T-helper 2 cell treated with Interferon-gamma antibody and Interleukin-4, amounts not matched to agents 100 ng/mL and 5 ng/mL, for 36 hours (primary cell): ENCODE data around the gene TP53. TPM values are rescaled to one million over a fixed set of nuclear protein-coding genes. Genes with fewer than 3 reads are reported as not detected.
"Not testable (repeated sequence)": the region's sequence is repeated elsewhere in the genome, so short reads cannot be mapped to it uniquely, and the experiment has no call there.

ENCODE experiments used
- intact Hi-C: fragments of 100-400 bp; cut with micrococcal nuclease; formaldehyde crosslinking; loops from one replicate; pipeline ENCODE4 v1.15.1; 2023
- total RNA-seq: library from RNA; stranded (reverse); gene quantifications from 2 replicates; pipeline ENCODE4 v1.2.3, GENCODE V29; 2022

Gene TP53
- total RNA-seq, 1 donor from 2014 or later: 207 TPM

- intact Hi-C loops: no loop called here
Observed at GRCh38 chr17:7634384-7634783, 52.9 kb downstream of the TP53 start.

- intact Hi-C loops: no loop called here
Observed at GRCh38 chr17:7633093-7633492, 54.2 kb downstream of the TP53 start.

GRCh38 chr17:7632492-7632894 is 54.8 kb downstream of the TP53 start:
- intact Hi-C loops: loop anchor here (1.0 kb wide), 1 partner anchor 56 kb away; the partner anchor contains the start of gene WRAP53

GRCh38 chr17:7631398-7632380 is 55.6 kb downstream of the TP53 start:
- intact Hi-C loops: loop anchor here (1.0 kb wide), 1 partner anchor 57 kb away; the partner anchor contains the start of gene WRAP53

- intact Hi-C loops: no loop called here
Observed at GRCh38 chr17:7629939-7630571, 57.2 kb downstream of the TP53 start, which contains the start of gene SHBG. TSS of gene SHBG (plus strand) at chr17:7630135. CDS start at chr17:7630173, 38 bp downstream.

GRCh38 chr17:7627250-7628121 is 59.8 kb downstream of the TP53 start, which contains the start of gene SAT2:
TSS of gene SAT2 (minus strand) at chr17:7627821. CDS start at chr17:7627635, 186 bp downstream.
- intact Hi-C loops: no loop called here

GRCh38 chr17:7626956-7627249 is 60.4 kb downstream of the TP53 start:
- intact Hi-C loops: no loop called here

- intact Hi-C loops: no loop called here
Observed at GRCh38 chr17:7626307-7626706, 61.0 kb downstream of the TP53 start.

GRCh38 chr17:7625749-7626148 is 61.5 kb downstream of the TP53 start:
- intact Hi-C loops: not testable (repeated sequence)

GRCh38 chr17:7623661-7624060 is 63.6 kb downstream of the TP53 start:
- intact Hi-C loops: no loop called here

GRCh38 chr17:7620835-7621234 is 66.5 kb downstream of the TP53 start:
- intact Hi-C loops: no loop called here

- intact Hi-C loops: loop anchor here (10.0 kb wide), 1 partner anchor 216 kb away; the partner anchor contains the start of gene KDM6B
Observed at GRCh38 chr17:7618608-7619007, 68.7 kb downstream of the TP53 start.

Other genes with a start within 250 kb of the TP53 start
- gene FGF11, start 248.0 kb downstream of the TP53 start, total RNA-seq: 5.6 and 5.8 TPM in 2 replicates
- gene CHRNB1, start 242.4 kb downstream of the TP53 start, total RNA-seq: 11.0 and 11.4 TPM in 2 replicates
- 21.6 and 22.3 TPM in 2 replicates for gene ZBTB4, start 207.9 kb downstream of the TP53 start, total RNA-seq
- not detected in 2 replicates for gene SLC35G6, start 206.0 kb downstream of the TP53 start, total RNA-seq
- gene POLR2A, start 203.1 kb downstream of the TP53 start, total RNA-seq: 192 and 200 TPM in 2 replicates
- 66.6 and 67.0 TPM in 2 replicates for gene TNFSF12, start 138.4 kb downstream of the TP53 start, total RNA-seq
- 3.2 TPM in 2 replicates for gene TNFSF13, start 128.7 kb downstream of the TP53 start, total RNA-seq
- gene SENP3, start 125.6 kb downstream of the TP53 start, total RNA-seq: 50.9 and 55.3 TPM in 2 replicates
- gene CD68, start 107.9 kb downstream of the TP53 start, total RNA-seq: 8.3 and 9.4 TPM in 2 replicates
- 79.6 and 79.9 TPM in 2 replicates for gene MPDU1, start 103.6 kb downstream of the TP53 start, total RNA-seq
- 0.25 and 0.50 TPM in 2 replicates for gene SOX15, start 97.4 kb downstream of the TP53 start, total RNA-seq
- 30.3 and 31.7 TPM in 2 replicates for gene FXR2, start 72.6 kb downstream of the TP53 start, total RNA-seq
- 17.8 and 18.2 TPM in 2 replicates for gene SAT2, start 59.7 kb downstream of the TP53 start, total RNA-seq
- gene SHBG, start 57.4 kb downstream of the TP53 start, total RNA-seq: not detected in 2 replicates
- gene ATP1B2, start 36.6 kb downstream of the TP53 start, total RNA-seq: 0.16 and 0.25 TPM in 2 replicates
- 25.9 and 28.9 TPM in 2 replicates for gene WRAP53, start 987 bp upstream of the TP53 start, total RNA-seq
- gene EFNB3, start 17.7 kb upstream of the TP53 start, total RNA-seq: 0.09 TPM in 1 of 2 replicates, not detected in the other
- gene DNAH2, start 30.3 kb upstream of the TP53 start, total RNA-seq: not detected in 2 replicates
- 13.8 and 13.9 TPM in 2 replicates for gene KDM6B, start 146.7 kb upstream of the TP53 start, total RNA-seq
- 0.57 and 0.82 TPM in 2 replicates for gene TMEM88, start 167.6 kb upstream of the TP53 start, total RNA-seq
- 74.9 TPM in 2 replicates for gene NAA38, start 170.1 kb upstream of the TP53 start, total RNA-seq
- 7.3 TPM in 2 replicates for gene CYB5D1, start 170.5 kb upstream of the TP53 start, total RNA-seq
- gene CHD3, start 201.3 kb upstream of the TP53 start, total RNA-seq: 212 and 213 TPM in 2 replicates
- gene RNF227, start 228.8 kb upstream of the TP53 start, total RNA-seq: 3.6 TPM in 2 replicates
- gene KCNAB3, start 242.4 kb upstream of the TP53 start, total RNA-seq: 9.2 and 10.7 TPM in 2 replicates
- gene TRAPPC1, start 244.5 kb upstream of the TP53 start, total RNA-seq: 216 and 217 TPM in 2 replicates
- 54.4 and 58.1 TPM in 2 replicates for gene CNTROB, start 244.7 kb upstream of the TP53 start, total RNA-seq